IPS-11a (cell line): ENCODE data around the gene GTPBP10.
"Not testable (repeated sequence)": the region's sequence is repeated elsewhere in the genome, so short reads cannot be mapped to it uniquely, and the experiment has no call there.

Source experiments
- H3K4me3 ChIP-seq: one replicate; pipeline ENCODE4 v1.5.1; 2013; ENCODE audit warnings: low read depth, low read length, control low read depth

Gene GTPBP10

GRCh38 chr7:90350032-90350431, 3.5 kb downstream of the GTPBP10 start:
- not testable (repeated sequence) for H3K4me3 ChIP-seq

GRCh38 chr7:90351987-90352386, 5.5 kb downstream of the GTPBP10 start:
- no peak overlapping the region for H3K4me3 ChIP-seq

- no peak overlapping the region for H3K4me3 ChIP-seq
These were observed 36.9 kb downstream of the GTPBP10 start for GRCh38 chr7:90383422-90383821.

- H3K4me3 ChIP-seq: no peak overlapping the region
These were observed 37.3 kb downstream of the GTPBP10 start for GRCh38 chr7:90383861-90384260.

- no peak overlapping the region for H3K4me3 ChIP-seq
These were observed 37.9 kb downstream of the GTPBP10 start for GRCh38 chr7:90384433-90384832.

GRCh38 chr7:90387470-90388240, 41.1 kb downstream of the GTPBP10 start:
- no peak overlapping the region for H3K4me3 ChIP-seq

- no peak overlapping the region for H3K4me3 ChIP-seq
These were observed 44.4 kb downstream of the GTPBP10 start for GRCh38 chr7:90390926-90391325.

- no peak overlapping the region for H3K4me3 ChIP-seq
These were observed 45.0 kb downstream of the GTPBP10 start for GRCh38 chr7:90391488-90391887.

- no peak overlapping the region for H3K4me3 ChIP-seq
These were observed 49.9 kb downstream of the GTPBP10 start for GRCh38 chr7:90396420-90396819.

GRCh38 chr7:90401989-90402388, 55.5 kb downstream of the GTPBP10 start:
- no peak overlapping the region for H3K4me3 ChIP-seq

GRCh38 chr7:90402785-90403173, 56.3 kb downstream of the GTPBP10 start:
- peak overlapping the region; percentile 91 for H3K4me3 ChIP-seq

- H3K4me3 ChIP-seq: peak within 1 kb of the TSS; percentile 91
These were observed 56.9 kb downstream of the GTPBP10 start, which contains the start of gene CLDN12 for GRCh38 chr7:90403174-90404113. TSS of gene CLDN12 (plus strand) at chr7:90403461. CDS start at chr7:90412677, 9,216 bp downstream.

GRCh38 chr7:90404777-90405176, 58.3 kb downstream of the GTPBP10 start:
- no peak overlapping the region for H3K4me3 ChIP-seq

GRCh38 chr7:90407484-90407821, 60.9 kb downstream of the GTPBP10 start:
- no peak overlapping the region for H3K4me3 ChIP-seq

GRCh38 chr7:90408142-90408541, 61.6 kb downstream of the GTPBP10 start:
- H3K4me3 ChIP-seq: no peak overlapping the region

GRCh38 chr7:90409667-90410066, 63.2 kb downstream of the GTPBP10 start:
- no peak overlapping the region for H3K4me3 ChIP-seq

- H3K4me3 ChIP-seq: no peak overlapping the region
These were observed 65.0 kb downstream of the GTPBP10 start for GRCh38 chr7:90411510-90411909.

GRCh38 chr7:90412458-90413184, 66.1 kb downstream of the GTPBP10 start:
- no peak overlapping the region for H3K4me3 ChIP-seq

- H3K4me3 ChIP-seq: no peak overlapping the region
These were observed 66.6 kb downstream of the GTPBP10 start for GRCh38 chr7:90413185-90413528.

GRCh38 chr7:90421651-90422050, 75.1 kb downstream of the GTPBP10 start:
- H3K4me3 ChIP-seq: no peak overlapping the region

- H3K4me3 ChIP-seq: no peak overlapping the region
These were observed 78.2 kb downstream of the GTPBP10 start for GRCh38 chr7:90424720-90425119.
